Measurements from ENCODE around the gene EHHADH. TPM values are rescaled to one million over a fixed set of nuclear protein-coding genes. Genes with fewer than 3 reads are reported as not detected.

Gene EHHADH
- total RNA-seq, 1 experiment from 2014 or later = 10.7 TPM

DNA sequence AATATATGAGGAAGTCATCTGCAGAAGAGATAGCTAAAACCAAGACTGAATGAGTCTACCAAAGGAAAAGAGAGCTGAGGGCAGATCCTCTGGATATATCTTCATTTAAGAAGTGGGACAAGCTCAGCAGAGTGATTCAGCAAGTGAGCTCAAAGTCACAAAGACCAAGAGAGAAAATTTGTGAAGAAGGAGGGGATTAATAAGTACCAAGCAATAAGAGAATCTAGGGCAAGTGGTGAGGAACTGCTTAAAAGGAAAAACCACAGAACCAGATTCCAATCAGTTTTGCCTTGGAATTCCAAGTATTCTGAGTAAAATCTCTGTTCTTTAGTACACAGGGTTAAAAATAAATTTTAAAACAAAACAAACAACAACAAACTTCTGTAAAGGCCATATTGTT lies 3.6 kb downstream of the EHHADH start (continued):
- TF ChIP-seq, protein P1, sequence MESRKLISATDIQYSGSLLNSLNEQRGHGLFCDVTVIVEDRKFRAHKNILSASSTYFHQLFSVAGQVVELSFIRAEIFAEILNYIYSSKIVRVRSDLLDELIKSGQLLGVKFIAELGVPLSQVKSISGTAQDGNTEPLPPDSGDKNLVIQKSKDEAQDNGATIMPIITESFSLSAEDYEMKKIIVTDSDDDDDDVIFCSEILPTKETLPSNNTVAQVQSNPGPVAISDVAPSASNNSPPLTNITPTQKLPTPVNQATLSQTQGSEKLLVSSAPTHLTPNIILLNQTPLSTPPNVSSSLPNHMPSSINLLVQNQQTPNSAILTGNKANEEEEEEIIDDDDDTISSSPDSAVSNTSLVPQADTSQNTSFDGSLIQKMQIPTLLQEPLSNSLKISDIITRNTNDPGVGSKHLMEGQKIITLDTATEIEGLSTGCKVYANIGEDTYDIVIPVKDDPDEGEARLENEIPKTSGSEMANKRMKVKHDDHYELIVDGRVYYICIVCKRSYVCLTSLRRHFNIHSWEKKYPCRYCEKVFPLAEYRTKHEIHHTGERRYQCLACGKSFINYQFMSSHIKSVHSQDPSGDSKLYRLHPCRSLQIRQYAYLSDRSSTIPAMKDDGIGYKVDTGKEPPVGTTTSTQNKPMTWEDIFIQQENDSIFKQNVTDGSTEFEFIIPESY (IDR thresholded peaks at IDR 0.05; ENCODE audit: extremely low read depth, insufficient replicate concordance, low read length) = no peak

DNA sequence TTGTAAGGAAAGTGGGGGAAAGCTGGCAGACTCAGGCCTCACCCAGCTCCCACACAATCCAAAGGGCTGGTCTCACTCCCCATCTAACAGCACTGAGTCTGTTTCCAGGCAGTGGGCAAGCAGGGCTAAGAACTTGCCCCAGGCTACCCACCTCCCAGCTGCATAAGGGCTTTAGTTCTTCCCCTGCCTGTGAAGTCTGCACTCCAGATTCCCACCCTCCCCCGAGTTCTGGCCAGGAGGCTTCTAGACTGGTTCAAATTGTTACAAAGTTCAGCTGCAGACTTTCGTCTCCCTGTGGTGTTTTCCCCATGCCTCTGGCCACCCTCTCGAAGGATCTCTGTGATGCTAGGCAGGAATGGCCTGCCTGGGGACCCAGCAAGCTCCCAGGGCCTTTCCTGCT lies 11.2 kb downstream of the EHHADH start:
- H3K27ac ChIP-seq (ENCODE audit: low read depth, low read length) = no peak overlapping the region
- no TSS peak for BruUV-seq (replicated peaks)
- DNase-seq (ENCODE audit: low read depth, low spot score) (no peak), ATAC-seq (no peak)
- H3K9ac ChIP-seq (ENCODE audit: low read length) = no peak overlapping the region
- no peaks in the 10 kb centered on the region for H4K20me1 ChIP-seq (ENCODE audit: insufficient read depth)
- intact Hi-C loops (cut with micrococcal nuclease) = no loop called here
- H3K4me3 ChIP-seq (replicated peaks in 1 of 2; ENCODE audit: low read depth in 1 of 2, low read length in 2 of 2) = no peak overlapping the region
- no peaks in the 10 kb centered on the region for H3K4me1 ChIP-seq (ENCODE audit: control insufficient read depth in 1 of 2, insufficient read depth in 2 of 2, low read length in 2 of 2)
- H3K36me3 ChIP-seq (ENCODE audit: control insufficient read depth in 1 of 2, insufficient read depth in 2 of 2, low read length in 2 of 2) = no peaks in the 10 kb centered on the region
- H2AFZ ChIP-seq (ENCODE audit: low read depth, low read length, poor library complexity, severe bottlenecking) = no peak overlapping the region
- ChIA-PET CTCF (no interaction called here), RAD21 (ENCODE audit: low non-redundant PET in 1 of 2, low total read pairs in 2 of 2, uncharacterized antibody in 2 of 2, unreplicated experiment in 2 of 2) (no interaction called here), POLR2A (no interaction called here)
- H3K9me3 ChIP-seq (ENCODE audit: control insufficient read depth in 1 of 2, insufficient read depth in 1 of 2, low read depth in 1 of 2, low read length in 2 of 2) = peaks cover 4 to 7% of the 10 kb centered on the region in 2 experiments; a peak in 3 of 4 replicates
- no peaks in the 10 kb centered on the region for H3K27me3 ChIP-seq (ENCODE audit: insufficient read depth, low read length)
- H3K79me2 ChIP-seq (ENCODE audit: insufficient read depth, low read length) = no peaks in the 10 kb centered on the region
- TF ChIP-seq, protein P1 (IDR thresholded peaks at IDR 0.05; ENCODE audit: extremely low read depth, insufficient replicate concordance, low read length) = no peak
- TF ChIP-seq SIN3A (IDR thresholded peaks at IDR 0.05; ENCODE audit: low read depth) (no peak), SP1 (IDR thresholded peaks at IDR 0.05; ENCODE audit: low read depth) (no peak), ELF1 (IDR thresholded peaks at IDR 0.05; ENCODE audit: borderline replicate concordance, low read depth) (no peak), TCF7L2 (IDR thresholded peaks at IDR 0.05; ENCODE audit: borderline replicate concordance, extremely low read depth, insufficient read depth, insufficient read length) (no peak), EZH2phosphoT487 (IDR thresholded peaks at IDR 0.05; ENCODE audit: borderline replicate concordance) (no peak), POLR2A (IDR thresholded peaks at IDR 0.05; ENCODE audit: borderline replicate concordance, extremely low read depth, insufficient read depth, insufficient read length) (no peak), EZH2 (IDR thresholded peaks at IDR 0.05) (no peak), POLR2AphosphoS5 (IDR thresholded peaks at IDR 0.05; ENCODE audit: low read depth, low read length) (no peak), CEBPB (IDR thresholded peaks at IDR 0.05; ENCODE audit: low read depth) (no peak), CBX3 (IDR thresholded peaks at IDR 0.05; ENCODE audit: low read depth) (no peak), ZNF274 (IDR thresholded peaks at IDR 0.05; ENCODE audit: low read depth, low read length) (no peak), JUND (IDR thresholded peaks at IDR 0.05) (no peak), FOSL1 (IDR thresholded peaks at IDR 0.05; ENCODE audit: low read depth) (no peak), RAD21 (IDR thresholded peaks at IDR 0.05; ENCODE audit: low read depth) (no peak), ZFX (IDR thresholded peaks at IDR 0.05) (no peak), YY1 (IDR thresholded peaks at IDR 0.05; ENCODE audit: extremely low read depth, insufficient replicate concordance, low read depth, low read length) (no peak)
- TF ChIP-seq, protein P2, sequence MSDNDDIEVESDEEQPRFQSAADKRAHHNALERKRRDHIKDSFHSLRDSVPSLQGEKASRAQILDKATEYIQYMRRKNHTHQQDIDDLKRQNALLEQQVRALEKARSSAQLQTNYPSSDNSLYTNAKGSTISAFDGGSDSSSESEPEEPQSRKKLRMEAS (IDR thresholded peaks at IDR 0.05) = no peak
- TF ChIP-seq, protein P3, sequence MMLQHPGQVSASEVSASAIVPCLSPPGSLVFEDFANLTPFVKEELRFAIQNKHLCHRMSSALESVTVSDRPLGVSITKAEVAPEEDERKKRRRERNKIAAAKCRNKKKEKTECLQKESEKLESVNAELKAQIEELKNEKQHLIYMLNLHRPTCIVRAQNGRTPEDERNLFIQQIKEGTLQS (IDR thresholded peaks at IDR 0.05) = no peak
- TF ChIP-seq, protein P4, sequence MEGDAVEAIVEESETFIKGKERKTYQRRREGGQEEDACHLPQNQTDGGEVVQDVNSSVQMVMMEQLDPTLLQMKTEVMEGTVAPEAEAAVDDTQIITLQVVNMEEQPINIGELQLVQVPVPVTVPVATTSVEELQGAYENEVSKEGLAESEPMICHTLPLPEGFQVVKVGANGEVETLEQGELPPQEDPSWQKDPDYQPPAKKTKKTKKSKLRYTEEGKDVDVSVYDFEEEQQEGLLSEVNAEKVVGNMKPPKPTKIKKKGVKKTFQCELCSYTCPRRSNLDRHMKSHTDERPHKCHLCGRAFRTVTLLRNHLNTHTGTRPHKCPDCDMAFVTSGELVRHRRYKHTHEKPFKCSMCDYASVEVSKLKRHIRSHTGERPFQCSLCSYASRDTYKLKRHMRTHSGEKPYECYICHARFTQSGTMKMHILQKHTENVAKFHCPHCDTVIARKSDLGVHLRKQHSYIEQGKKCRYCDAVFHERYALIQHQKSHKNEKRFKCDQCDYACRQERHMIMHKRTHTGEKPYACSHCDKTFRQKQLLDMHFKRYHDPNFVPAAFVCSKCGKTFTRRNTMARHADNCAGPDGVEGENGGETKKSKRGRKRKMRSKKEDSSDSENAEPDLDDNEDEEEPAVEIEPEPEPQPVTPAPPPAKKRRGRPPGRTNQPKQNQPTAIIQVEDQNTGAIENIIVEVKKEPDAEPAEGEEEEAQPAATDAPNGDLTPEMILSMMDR (IDR thresholded peaks at IDR 0.05 in 2 of 3, conservative IDR thresholded peaks at IDR 0.05 in 1 of 3; ENCODE audit: borderline replicate concordance in 1 of 3, insufficient read depth in 1 of 3, low read depth in 2 of 3, low read length in 2 of 3) = no peak
- no peaks in the 10 kb centered on the region for H3K9me2 ChIP-seq (ENCODE audit: insufficient read depth)
- H3K4me2 ChIP-seq (ENCODE audit: low read length) = no peak overlapping the region

All from HCT116 (cell line).